VCaP (cell line): Measurements from ENCODE around the gene WDR19.
"Not testable (repeated sequence)": the region's sequence is repeated elsewhere in the genome, so short reads cannot be mapped to it uniquely, and the experiment has no call there.

Source experiments
- H3K27ac ChIP-seq: fragments of 450-650 bp; 2 replicates; pipeline ENCODE4 v1.5.1; 2017
- TF ChIP-seq, protein P1 (sequence below): fragments of 450-650 bp; conservative IDR thresholded peaks from 2 replicates; pipeline ENCODE4 v1.5.1; 2017; ENCODE audit warnings: mild to moderate bottlenecking, moderate library complexity

WDR19 gene

DNA sequence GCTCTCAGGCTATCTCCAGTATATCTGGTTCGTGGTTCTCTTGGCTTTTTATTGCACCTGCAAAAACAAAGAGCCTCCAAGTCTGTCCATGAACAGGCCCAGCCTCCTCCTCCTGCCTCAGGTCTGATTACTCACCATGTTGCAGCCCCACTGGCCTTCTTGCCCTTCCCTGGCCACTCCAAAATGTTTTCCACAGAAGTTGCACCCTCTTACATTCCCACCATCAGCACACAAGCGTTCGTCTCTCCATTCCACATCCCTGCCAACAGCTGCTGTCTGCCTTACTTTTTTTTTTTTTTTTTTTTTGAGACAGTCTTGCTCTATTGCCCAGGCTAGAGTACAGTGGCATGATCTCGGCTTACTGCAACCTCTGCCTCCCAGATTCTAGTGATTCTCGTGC, 97.1 kb downstream of the WDR19 start:
- TF ChIP-seq, protein P1, sequence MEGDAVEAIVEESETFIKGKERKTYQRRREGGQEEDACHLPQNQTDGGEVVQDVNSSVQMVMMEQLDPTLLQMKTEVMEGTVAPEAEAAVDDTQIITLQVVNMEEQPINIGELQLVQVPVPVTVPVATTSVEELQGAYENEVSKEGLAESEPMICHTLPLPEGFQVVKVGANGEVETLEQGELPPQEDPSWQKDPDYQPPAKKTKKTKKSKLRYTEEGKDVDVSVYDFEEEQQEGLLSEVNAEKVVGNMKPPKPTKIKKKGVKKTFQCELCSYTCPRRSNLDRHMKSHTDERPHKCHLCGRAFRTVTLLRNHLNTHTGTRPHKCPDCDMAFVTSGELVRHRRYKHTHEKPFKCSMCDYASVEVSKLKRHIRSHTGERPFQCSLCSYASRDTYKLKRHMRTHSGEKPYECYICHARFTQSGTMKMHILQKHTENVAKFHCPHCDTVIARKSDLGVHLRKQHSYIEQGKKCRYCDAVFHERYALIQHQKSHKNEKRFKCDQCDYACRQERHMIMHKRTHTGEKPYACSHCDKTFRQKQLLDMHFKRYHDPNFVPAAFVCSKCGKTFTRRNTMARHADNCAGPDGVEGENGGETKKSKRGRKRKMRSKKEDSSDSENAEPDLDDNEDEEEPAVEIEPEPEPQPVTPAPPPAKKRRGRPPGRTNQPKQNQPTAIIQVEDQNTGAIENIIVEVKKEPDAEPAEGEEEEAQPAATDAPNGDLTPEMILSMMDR, result no peak
- no peak overlapping the region for H3K27ac ChIP-seq

DNA sequence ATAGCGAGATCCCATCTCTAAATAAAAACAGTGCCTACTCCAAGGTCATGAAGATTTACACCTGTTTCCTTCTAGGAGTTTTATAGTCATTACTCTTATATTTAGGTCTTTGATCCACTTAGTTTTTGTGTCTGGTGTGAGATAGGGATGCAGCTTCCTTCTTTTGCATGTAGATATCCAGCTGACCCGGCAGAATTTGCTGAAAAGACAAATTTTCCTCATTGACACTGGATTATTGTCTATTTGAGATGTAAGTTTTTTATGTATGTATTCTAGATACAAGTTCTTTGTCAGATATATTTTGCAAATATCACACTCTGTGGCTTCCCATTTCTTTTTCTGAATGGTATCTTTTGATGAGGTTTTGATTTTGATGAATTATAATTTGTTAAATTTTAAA, 98.4 kb downstream of the WDR19 start:
- H3K27ac ChIP-seq, result no peak overlapping the region
- TF ChIP-seq, protein P1, result no peak

DNA sequence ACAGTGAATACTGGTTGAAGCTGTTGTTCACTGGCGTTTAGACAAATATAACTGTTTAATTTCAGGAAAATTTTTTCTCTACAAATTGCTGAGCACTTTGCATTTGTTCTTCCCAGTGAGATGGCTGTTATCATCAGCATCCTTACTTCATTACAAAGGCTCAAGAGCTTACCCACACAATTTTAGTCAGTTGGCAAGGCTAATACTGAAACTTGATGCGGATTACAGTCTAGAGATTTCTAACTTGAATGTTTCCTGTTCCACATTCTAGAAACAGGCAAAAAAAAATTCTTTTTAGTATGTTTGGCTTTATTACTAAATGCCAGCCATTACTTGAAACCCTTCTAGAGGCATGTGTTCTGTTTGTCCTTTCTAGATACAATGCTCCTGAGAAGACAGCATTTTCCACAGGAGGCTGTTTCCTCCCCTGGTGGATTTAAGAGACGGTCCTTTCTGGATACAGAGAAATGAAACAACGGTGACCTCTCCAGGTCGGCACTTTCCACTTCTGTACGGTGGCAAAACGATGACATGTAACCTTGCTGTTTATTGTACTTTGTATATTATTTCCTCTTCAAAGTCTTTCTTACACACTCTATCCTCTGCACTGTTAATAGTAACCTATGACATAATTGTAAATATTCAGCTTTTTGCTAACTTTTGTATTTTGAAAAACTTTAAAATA, 102.9 kb downstream of the WDR19 start:
- TF ChIP-seq, protein P1, result no peak; the same call in 1 of the 2 replicates
- H3K27ac ChIP-seq, result no peak overlapping the region

DNA sequence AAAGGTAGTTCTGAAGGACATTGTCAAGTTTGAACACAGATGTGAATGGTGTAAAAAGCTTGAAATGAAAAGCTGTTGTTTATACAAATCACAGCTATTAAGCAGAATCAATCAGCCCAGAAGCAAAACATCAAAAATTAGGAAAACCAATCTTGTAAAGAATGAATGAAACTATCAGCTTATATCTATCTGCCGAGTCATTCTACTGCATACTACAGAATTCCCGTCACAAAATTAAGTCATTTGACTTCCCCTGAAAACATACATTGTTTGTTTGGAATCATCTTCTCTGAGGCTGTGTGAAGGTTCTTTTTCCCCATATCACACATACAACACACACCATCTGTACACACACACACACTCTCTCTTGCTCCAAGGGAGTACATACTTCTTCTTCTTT, 103.5 kb downstream of the WDR19 start:
- TF ChIP-seq, protein P1, result no peak
- H3K27ac ChIP-seq, result no peak overlapping the region

DNA sequence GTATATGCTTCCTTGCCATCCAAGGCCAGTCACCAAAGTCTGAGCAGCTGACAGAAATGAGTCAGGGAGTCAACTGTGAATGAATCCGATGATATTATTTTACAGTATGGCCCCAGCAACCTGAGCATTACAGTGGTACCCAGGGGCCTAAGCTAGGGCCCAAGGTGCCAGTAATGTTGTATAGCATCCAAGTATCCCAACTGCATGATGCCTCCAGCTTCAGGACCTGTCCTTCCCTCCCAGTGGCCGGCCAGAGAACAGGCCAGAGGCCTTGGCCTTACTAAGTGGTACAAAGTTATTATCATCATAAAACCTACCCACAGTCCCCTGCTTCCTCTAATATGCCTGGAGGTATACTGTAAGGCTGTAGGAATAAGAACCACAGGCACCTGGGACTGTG, 103.9 kb downstream of the WDR19 start:
- H3K27ac ChIP-seq, result no peak overlapping the region
- TF ChIP-seq, protein P1, result no peak

DNA sequence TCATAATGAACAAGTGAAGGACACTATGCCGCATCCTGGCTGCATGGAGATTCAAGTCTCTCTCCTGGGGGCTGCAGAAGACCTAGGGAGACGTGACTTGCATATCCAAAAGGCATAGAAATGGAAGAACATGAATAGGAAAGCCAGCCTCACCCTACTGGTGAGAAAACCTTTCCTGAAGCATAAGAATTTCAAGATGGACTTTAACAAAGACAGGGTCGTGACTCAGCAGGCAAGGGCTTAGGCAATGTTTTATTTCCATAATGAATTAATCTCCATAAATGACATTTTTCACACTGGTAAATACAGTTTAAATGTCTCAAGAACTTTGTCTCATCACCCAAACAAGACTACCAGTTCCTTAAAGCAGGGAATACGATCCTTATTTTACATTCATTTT, 104.9 kb downstream of the WDR19 start:
- TF ChIP-seq, protein P1, result no peak
- H3K27ac ChIP-seq, result no peak overlapping the region

DNA sequence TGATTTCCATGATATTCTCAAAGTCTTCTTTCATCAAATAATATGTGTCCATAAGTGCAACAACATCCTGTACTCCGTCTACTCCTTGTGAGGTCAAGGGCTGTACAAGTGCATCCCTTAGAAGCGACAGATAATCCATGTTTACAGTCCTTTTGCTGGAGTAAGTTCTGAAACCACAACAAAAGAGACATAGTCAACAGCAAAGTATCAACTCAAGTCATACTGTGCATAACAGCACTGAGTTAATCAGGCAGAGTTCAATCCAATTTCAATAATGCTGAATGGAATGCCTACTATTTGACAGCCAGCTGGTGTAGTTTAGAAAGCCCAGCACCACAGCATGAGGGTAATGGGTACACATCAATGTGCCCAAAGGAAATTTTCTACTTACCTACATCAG, 109.4 kb downstream of the WDR19 start:
- TF ChIP-seq, protein P1, result no peak
- H3K27ac ChIP-seq, result no peak overlapping the region

DNA sequence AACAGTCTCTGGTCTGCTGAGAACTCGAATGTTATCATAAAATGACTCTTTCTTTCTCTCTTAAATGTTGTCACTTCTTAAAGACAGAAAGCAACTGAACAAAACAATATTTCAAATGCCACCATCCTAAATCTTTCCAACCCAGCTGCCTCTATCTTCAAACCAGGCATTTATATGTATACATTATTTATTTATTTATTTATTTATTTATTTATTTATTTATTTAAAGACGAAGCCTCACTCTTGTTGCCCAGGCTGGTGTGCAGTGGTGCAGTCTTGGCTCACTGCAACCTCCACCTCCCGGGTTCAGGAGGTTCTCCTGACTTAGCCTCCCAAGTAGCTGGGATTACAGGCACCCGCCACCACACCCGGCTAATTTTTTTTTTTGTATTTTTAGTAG, 110.1 kb downstream of the WDR19 start:
- H3K27ac ChIP-seq, result not testable (repeated sequence)
